Subcutaneous abdominal adipose tissue (tissue), 5 donors: ENCODE results near the gene CHST6.
"Not testable (repeated sequence)": the region's sequence is repeated elsewhere in the genome, so short reads cannot be mapped to it uniquely, and the experiment has no call there.

Experiments
- H3K27ac ChIP-seq: one replicate; pipeline ENCODE4 v1.7.0; 2013; ENCODE audit warnings: low read depth, mild to moderate bottlenecking, inconsistent platforms, low read length, moderate library complexity
- H3K27me3 ChIP-seq, 5 donors: one replicate each; pipeline ENCODE4 v1.7.0; 2013; ENCODE audit warnings: low read length in 5 of 5, inconsistent platforms in 1 of 5; ENCODE audit not compliant: control insufficient read depth in 5 of 5, insufficient read depth in 4 of 5
- H3K36me3 ChIP-seq, 5 donors: one replicate each; pipeline ENCODE4 v1.7.0; 2013; ENCODE audit warnings: low read length in 5 of 5; ENCODE audit not compliant: control insufficient read depth in 5 of 5, insufficient read depth in 5 of 5
- H3K4me1 ChIP-seq, 5 donors: one replicate each; pipeline ENCODE4 v1.7.0; 2013; ENCODE audit warnings: low read length in 5 of 5, mild to moderate bottlenecking in 3 of 5, moderate library complexity in 1 of 5; ENCODE audit not compliant: control insufficient read depth in 5 of 5, insufficient read depth in 5 of 5
- H3K4me3 ChIP-seq, 5 donors: one replicate each; pipeline ENCODE4 v1.7.0; 2013; ENCODE audit warnings: low read length in 5 of 5, low read depth in 1 of 5
- H3K9ac ChIP-seq, 5 donors: one replicate each; pipeline ENCODE4 v1.7.0; 2013; ENCODE audit warnings: low read length in 5 of 5, mild to moderate bottlenecking in 4 of 5, moderate library complexity in 3 of 5
- H3K9me3 ChIP-seq, 5 donors: one replicate each; pipeline ENCODE4 v1.7.0; 2013; ENCODE audit warnings: low read length in 5 of 5; ENCODE audit not compliant: control insufficient read depth in 5 of 5
- donor health status: healthy.
- donor health status: healthy.
- donor health status: healthy.
- donor health status: healthy.
- donor health status: healthy.

Gene CHST6

DNA sequence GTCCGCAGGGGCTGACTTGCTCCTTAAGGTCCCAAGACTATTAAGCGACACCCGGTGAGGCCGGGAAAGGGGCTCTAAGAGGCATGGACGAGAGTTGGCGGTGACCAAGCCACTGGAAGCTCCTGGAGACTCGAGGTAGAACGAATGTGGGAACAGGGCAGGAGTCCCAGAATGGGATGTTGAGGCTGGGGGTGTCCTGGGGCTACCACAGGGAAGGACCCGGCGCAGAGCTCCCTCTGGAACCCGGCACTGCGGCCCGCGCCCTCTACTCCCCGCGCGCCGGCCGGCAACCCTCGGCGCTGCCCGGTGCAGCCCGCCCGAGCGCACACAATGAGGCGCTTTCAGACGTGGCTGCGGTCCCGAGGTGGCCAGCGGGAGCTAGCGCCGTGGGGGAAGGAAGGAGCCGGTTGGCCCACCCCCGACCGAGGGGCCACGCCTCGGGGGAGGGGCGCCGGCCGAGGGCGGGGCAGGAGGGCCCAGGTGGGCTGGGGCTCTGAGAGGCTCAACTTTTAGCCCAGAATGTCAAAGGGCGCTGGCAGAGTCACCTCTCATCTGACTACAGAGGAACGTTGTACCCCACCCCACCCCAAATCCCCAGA, at the start of gene CHST6:
CHST6 (minus strand) TSS at position 366 of the 599 bp plus-strand sequence. CDS start 15,613 bp downstream, outside the sequence.
- H3K4me1 ChIP-seq = peaks cover 0 to 13% (median 12%) of the 10 kb centered on the region in 5 donors
- H3K9ac ChIP-seq = peak within 1 kb of the TSS in 2 of 5 donors; percentile 53 to 60
- no peaks in the 10 kb centered on the region for H3K36me3 ChIP-seq
- H3K27me3 ChIP-seq = peaks cover 10 to 30% (median 11%) of the 10 kb centered on the region in 5 donors
- no peak within 1 kb of the TSS for H3K27ac ChIP-seq
- peak within 1 kb of the TSS; percentile 52 to 68 (median 59) for H3K4me3 ChIP-seq
- no peaks in the 10 kb centered on the region for H3K9me3 ChIP-seq

DNA sequence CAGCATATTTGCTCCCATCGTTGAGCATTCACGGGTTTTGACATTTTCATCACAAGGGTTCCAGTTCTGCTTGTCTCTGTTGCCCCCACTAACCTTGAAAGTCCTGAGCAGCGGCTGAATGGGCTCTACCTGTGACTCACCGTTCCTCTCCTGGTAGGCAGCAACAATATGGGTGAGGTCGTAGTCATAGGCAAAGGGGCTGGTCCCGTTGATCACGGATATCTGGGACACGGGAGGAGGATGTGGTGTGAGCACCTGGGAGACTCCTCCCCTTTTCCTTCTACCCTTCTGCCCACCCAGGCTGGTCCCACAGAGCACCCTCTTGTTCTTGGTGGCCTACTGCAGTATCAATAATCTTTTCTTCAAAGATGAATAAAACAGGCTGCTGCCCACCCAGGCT, 47.2 kb upstream of the CHST6 start:
- not testable (repeated sequence) for H3K36me3 ChIP-seq, H3K27ac ChIP-seq, H3K4me1 ChIP-seq, H3K4me3 ChIP-seq, H3K9ac ChIP-seq, H3K27me3 ChIP-seq, H3K9me3 ChIP-seq

DNA sequence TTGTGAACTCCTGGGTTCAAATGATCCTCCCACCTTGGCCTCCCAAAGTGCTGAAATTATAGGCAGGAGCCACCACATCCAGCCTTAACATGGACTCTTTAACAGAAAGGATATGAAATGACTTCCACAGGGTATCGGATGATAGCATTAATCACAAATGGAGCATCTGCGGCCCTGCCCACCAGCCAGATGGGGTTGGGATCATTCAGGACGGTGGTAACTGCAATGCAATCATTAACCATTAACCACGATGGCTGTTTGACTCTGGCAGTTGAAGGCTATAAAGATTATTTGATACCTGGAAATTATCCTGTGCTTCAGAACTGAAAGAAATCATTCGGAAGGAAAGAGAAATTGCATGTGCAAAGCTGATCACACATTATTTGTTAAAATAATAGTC, 46.0 kb upstream of the CHST6 start:
- peaks cover 0 to 9% (median 6%) of the 10 kb centered on the region in 5 donors for H3K36me3 ChIP-seq
- no peak overlapping the region for H3K9ac ChIP-seq
- no peaks in the 10 kb centered on the region for H3K4me1 ChIP-seq
- no peaks in the 10 kb centered on the region for H3K9me3 ChIP-seq
- no peak overlapping the region for H3K4me3 ChIP-seq
- no peaks in the 10 kb centered on the region for H3K27me3 ChIP-seq
- H3K27ac ChIP-seq = no peak overlapping the region

DNA sequence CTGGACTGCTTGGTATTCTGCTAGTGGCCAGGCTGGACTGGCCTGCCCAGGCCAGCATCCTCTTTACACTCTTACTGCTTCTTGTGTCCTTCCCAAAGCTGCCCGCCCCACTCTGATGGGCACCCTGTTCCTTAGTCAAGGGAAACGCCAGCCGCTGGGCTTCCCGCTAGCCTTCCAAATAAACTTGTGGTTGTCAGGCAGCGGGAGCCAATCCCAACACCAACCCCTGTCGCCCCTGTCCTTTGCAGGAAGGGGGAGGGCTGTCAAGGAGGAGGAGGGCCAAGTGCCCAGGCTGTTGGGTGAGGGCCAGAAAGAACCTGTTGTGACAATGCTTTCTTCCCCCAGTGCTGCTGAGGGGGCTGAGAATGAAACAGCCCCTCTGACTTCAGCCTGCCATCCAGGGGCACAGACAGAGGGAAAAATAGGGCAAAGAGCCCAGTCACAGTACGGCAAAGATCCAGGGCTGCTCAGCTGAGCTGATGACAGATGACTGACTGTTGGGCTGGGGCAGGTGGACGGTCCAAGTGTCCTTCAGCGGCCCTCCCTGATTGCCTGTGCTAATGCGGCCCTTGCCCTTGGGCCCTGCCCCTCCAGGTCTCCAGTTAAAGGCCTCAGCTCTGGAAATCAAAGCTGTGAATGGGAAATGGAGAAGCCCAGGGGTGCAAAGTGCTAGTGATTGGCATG, 43.8 kb upstream of the CHST6 start:
- H3K9me3 ChIP-seq, H3K4me1 ChIP-seq, H3K27ac ChIP-seq, H3K36me3 ChIP-seq, H3K27me3 ChIP-seq, H3K9ac ChIP-seq, H3K4me3 ChIP-seq: not testable (repeated sequence)

DNA sequence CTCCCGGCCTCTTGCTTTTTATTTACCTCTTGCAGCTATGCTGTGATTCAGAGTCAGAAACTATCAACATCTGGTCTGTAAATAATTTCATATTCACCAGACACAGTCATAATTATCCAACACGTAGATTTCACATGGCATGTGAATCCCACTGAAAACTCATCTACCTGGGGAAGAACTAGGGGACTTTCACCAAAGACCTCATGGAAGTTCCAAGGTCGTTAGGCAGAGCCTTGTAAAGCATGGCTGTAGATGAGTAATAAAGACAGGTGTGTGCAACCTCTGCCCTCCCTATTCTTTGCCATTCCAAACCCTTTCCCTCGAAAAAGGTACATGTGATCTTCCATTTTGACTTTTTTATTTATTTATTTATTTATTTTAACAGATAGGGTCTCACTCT, 42.5 kb upstream of the CHST6 start:
- H3K36me3 ChIP-seq = peaks cover 0 to 3% (median 0%) of the 10 kb centered on the region in 5 donors
- no peak overlapping the region for H3K4me3 ChIP-seq
- H3K27ac ChIP-seq = no peak overlapping the region
- H3K27me3 ChIP-seq = peaks cover 0 to 3% (median 0%) of the 10 kb centered on the region in 5 donors
- H3K9me3 ChIP-seq = no peaks in the 10 kb centered on the region
- H3K4me1 ChIP-seq = no peaks in the 10 kb centered on the region
- no peak overlapping the region for H3K9ac ChIP-seq

DNA sequence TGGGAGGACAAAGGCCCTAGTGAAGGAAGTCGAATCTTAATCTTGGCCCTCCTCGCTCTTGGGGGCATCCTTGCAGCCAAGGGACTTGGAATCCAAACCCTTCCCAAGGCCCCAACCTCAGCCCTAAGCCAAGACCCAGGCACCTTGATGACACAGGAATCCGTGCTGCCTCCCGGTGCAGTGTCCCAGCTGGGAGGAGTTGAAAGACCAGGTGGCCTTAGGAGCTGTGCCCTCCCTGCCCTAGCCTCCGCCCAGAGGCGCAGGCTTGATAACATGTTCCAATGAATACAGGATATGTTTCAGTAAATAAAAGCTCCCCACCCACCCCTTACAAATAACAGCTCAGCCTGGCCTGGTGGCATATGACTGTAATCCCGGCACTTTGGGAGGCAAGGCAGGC, 40.7 kb upstream of the CHST6 start, which contains the start of gene CHST5:
CHST5 (minus strand) TSS at position 208 of the 400 bp plus-strand sequence. CDS start 5,724 bp downstream, outside the sequence.
- H3K4me1 ChIP-seq = no peaks in the 10 kb centered on the region
- H3K27me3 ChIP-seq = peaks cover 0 to 3% (median 0%) of the 10 kb centered on the region in 5 donors
- no peaks in the 10 kb centered on the region for H3K9me3 ChIP-seq
- H3K27ac ChIP-seq = no peak within 1 kb of the TSS
- no peaks in the 10 kb centered on the region for H3K36me3 ChIP-seq
- no peak within 1 kb of the TSS for H3K4me3 ChIP-seq
- H3K9ac ChIP-seq = no peak within 1 kb of the TSS

DNA sequence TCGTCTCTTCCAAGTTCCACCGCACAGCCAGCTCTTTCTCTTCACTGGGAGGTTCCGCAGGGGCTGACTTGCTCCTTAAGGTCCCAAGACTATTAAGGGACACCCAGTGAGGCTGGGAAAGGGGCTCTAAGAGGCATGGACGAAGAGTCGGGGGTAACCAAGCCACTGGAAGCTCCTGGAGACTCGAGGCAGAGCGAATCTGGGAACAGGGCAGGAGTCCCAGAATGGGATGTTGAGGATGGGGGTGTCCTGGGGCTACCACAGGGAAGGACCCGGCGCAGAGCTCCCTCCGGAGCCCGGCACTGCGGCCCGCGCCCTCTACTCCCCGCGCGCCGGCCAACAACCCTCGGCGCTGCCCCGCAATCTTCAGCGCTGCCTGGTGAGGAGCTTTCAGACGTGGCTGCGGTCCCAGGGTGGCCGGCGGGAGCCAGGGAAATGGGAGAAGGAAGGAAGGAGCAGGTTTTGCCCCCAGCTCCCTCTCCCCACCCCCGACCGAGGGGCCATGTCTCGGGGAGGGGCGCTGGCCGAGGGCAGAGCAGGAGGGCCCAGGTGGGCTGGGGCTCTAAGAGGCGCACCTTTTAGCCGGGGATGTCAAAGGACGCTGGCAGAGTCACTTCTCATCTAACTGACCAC, 40.1 kb upstream of the CHST6 start:
- Histone ChIP-seq H3K27ac (no peak overlapping the region), H3K27me3 (peaks cover 0 to 3% (median 0%) of the 10 kb centered on the region in 5 donors), H3K9ac (no peak overlapping the region), H3K9me3 (no peaks in the 10 kb centered on the region), H3K4me1 (no peaks in the 10 kb centered on the region), H3K36me3 (no peaks in the 10 kb centered on the region), H3K4me3 (no peak overlapping the region)

DNA sequence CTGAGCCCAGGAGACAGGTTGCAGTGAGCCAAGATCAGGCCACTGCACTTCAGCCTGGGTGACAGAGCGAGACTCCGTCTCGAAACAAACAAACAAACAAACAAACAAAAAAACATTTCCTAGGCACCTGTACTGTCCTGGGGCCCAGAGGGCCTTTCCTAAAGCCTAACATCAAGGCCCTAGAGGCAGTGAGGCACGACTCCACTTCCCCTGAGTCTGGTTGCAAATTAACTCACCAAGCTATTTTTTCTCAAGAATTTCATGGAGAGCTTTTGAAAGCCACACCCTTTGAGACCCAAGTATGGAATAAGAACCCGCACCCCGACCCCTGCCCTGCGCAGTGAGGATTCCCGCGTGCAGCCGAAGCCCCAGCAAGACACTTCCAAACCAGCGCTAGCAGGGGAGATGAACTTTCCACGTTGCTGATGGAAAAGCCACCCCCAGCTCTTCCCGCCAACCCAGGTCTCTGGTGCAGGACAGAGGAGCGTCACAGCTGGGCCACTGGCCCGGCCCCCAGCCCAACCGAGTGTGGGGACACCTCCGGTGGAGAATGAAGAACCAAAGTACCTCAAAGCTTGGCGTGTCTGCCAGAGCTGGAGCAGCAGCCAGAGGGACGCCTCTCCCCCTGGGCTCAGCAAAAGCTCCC, 39.4 kb upstream of the CHST6 start:
- Histone ChIP-seq H3K27ac (no peak overlapping the region), H3K4me3 (no peak overlapping the region), H3K9ac (no peak overlapping the region)

DNA sequence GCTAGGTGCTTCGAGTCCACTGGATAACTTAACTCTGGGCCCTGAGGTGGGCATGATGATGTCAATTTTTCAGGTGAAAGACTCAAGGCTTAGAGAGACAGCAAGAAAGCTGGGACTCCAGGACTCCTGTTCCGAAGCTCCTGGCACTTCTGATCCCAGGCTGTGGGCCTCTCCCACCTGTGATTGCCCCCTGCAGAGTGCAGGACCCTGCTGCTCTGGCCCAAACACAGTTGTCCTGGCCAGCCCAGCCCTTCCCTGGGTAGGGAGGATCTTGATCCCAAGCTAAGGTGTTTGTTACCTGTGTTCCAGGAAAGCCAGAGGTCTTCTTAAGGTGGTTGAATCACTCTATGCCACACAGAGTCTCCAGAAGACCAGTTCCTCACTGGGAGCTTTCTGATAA, 37.5 kb upstream of the CHST6 start:
- no peaks in the 10 kb centered on the region for H3K9me3 ChIP-seq
- no peaks in the 10 kb centered on the region for H3K36me3 ChIP-seq
- H3K4me1 ChIP-seq = no peaks in the 10 kb centered on the region
- no peak overlapping the region for H3K27ac ChIP-seq
- peaks cover 0 to 3% (median 0%) of the 10 kb centered on the region in 5 donors for H3K27me3 ChIP-seq
- no peak overlapping the region for H3K9ac ChIP-seq
- no peak overlapping the region for H3K4me3 ChIP-seq

More for the DNA sequence above, 39.4 kb upstream of the CHST6 start:
- H3K36me3 ChIP-seq = no peaks in the 10 kb centered on the region
- H3K4me1 ChIP-seq = no peaks in the 10 kb centered on the region
- peaks cover 0 to 3% (median 0%) of the 10 kb centered on the region in 5 donors for H3K27me3 ChIP-seq
- no peaks in the 10 kb centered on the region for H3K9me3 ChIP-seq
